ENCODE data around the gene TRPV4.

Gene TRPV4

GRCh38 chr12:109738878-109739665 lies 94.1 kb downstream of the TRPV4 start:
- FAIRE-seq = no peak

DNA sequence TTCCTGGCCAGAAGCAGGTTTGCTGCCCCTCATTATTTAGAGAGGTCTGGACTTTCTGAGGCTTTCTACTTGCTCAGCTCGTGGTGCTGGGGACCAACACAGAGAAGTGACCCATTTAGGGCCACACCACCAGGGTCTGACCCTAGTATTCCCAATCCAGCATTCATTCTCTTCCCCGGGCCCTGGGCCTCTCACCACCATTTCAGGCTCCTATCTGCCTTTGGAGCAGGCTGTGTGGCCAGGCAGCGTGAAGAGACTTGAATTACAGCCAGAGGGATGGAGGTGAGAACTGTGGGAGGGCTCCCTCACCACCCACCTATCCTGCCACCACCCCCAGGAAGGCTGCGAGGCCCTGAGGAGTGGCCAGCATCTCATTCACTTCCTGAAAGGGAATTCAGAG lies 95.0 kb downstream of the TRPV4 start:
- no peak for FAIRE-seq

- FAIRE-seq = no peak
These were observed 95.6 kb downstream of the TRPV4 start for GRCh38 chr12:109737631-109738030.

DNA sequence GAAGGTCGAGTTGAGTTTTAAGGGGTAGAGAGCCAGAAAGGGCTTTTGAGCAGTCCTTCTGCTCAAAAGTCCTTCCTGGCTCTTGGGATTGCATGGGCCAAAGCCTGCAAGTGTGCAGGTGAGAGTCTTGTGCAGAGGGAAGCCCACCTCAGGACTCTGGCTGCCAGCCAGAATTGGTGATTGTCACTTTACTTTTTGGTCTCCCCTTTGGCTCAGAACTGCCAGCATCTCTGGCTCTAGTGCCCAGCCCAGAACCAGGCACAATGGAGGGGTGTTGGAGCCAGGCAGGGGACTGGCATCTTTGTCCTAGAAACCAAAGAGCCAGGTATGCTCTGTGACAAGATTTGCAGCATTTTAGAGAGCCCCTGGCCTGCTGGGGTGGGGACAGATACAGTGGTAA lies 96.1 kb downstream of the TRPV4 start:
- no peak for FAIRE-seq

GRCh38 chr12:109736552-109737108 lies 96.6 kb downstream of the TRPV4 start:
- FAIRE-seq = no peak

DNA sequence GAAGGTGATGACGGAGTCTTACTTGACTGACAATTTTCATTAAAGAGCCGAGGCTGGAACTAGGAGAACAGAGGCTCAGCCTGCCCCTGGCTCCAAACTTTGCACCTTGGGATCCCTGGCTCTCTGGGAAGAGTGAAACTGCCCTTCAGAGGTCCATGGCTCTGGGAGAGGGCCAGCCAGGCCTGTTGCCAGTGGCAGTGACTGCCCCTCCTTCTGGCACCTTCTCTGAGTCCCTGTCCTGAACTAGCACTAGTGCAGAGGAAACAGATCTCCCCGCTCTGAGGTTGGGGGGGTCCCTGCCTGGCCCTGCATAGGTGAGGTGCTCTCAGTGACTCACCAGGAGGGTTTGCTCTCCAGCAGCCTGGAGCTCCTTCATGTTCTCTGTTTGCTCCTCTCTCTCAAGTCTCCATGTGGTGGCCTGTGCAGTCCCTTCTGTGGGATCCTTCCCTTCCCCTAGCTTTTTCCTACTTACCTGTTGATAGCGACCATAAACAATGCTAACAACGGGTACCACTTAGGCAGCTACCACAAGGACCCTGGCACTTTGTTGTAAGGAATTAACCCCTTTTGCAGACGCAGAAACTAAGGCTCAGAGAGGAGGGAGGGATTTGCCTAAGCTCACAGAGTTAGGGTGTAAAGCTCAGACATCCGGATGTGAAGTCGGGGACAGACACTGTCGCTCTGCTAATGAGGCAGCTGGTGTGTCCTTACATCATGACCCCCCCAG lies 97.2 kb downstream of the TRPV4 start:
- no peak for FAIRE-seq

DNA sequence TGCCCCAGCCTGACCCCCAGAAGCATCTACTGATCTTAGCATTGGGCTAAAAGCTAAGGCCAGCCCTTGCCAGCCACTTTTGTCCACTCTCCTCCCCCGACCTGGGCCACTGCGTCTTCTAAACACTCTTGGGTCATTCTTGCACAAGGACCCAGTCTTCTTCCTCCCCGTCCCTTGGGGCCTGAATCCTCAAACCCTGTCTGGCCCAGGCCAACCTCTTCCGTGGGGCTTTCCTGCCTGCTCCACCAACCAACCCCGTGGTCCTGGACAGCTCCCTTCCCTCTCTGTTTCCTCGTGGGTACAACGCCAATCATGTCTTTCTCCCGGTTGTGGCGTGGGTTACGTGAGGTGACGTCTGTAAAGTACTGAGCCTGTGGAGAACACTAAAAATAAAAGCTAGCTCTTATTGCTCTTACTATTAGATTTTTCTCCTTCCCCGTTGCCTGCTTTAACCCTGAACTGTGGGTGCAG lies 98.1 kb downstream of the TRPV4 start:
- no peak for FAIRE-seq

GRCh38 chr12:109734219-109735000 lies 98.8 kb downstream of the TRPV4 start:
- no peak for FAIRE-seq
